ENCODE results near the gene MOGAT1.
"Not testable (repeated sequence)": the region's sequence is repeated elsewhere in the genome, so short reads cannot be mapped to it uniquely, and the experiment has no call there.

The MOGAT1 gene

GRCh38 chr2:222711315-222711940, 40.0 kb downstream of the MOGAT1 start:
- no peak for TF ChIP-seq CTCF (IDR thresholded peaks at IDR 0.05; ENCODE audit: low read depth, low read length)
- H3K4me1 ChIP-seq = no peaks in the 10 kb centered on the region
- DNase-seq = no peak
- no peaks in the 10 kb centered on the region for H3K9me3 ChIP-seq
- H3K4me3 ChIP-seq (ENCODE audit: low read depth, low read length) = no peak overlapping the region
- no peaks in the 10 kb centered on the region for H3K27me3 ChIP-seq
- H3K36me3 ChIP-seq = no peaks in the 10 kb centered on the region

- H3K4me1 ChIP-seq = no peaks in the 10 kb centered on the region
- no peak for TF ChIP-seq CTCF (IDR thresholded peaks at IDR 0.05; ENCODE audit: low read depth, low read length)
- H3K27me3 ChIP-seq = no peaks in the 10 kb centered on the region
- H3K4me3 ChIP-seq (ENCODE audit: low read depth, low read length) = no peak overlapping the region
- H3K36me3 ChIP-seq = no peaks in the 10 kb centered on the region
- no peak for DNase-seq
- no peaks in the 10 kb centered on the region for H3K9me3 ChIP-seq
Measured at GRCh38 chr2:222713002-222713401, 41.5 kb downstream of the MOGAT1 start.

- no peak for TF ChIP-seq CTCF (IDR thresholded peaks at IDR 0.05; ENCODE audit: low read depth, low read length)
- Histone ChIP-seq H3K27me3 (no peaks in the 10 kb centered on the region), H3K4me1 (no peaks in the 10 kb centered on the region), H3K9me3 (no peaks in the 10 kb centered on the region), H3K4me3 (ENCODE audit: low read depth, low read length) (no peak overlapping the region), H3K36me3 (no peaks in the 10 kb centered on the region)
- no peak for DNase-seq
Measured at GRCh38 chr2:222714361-222715241, 43.1 kb downstream of the MOGAT1 start.

- H3K4me3 ChIP-seq (ENCODE audit: low read depth, low read length) = no peak overlapping the region
- no peak for TF ChIP-seq CTCF (IDR thresholded peaks at IDR 0.05; ENCODE audit: low read depth, low read length)
- no peaks in the 10 kb centered on the region for H3K9me3 ChIP-seq
- H3K36me3 ChIP-seq = no peaks in the 10 kb centered on the region
- H3K27me3 ChIP-seq = no peaks in the 10 kb centered on the region
- no peaks in the 10 kb centered on the region for H3K4me1 ChIP-seq
- no peak for DNase-seq
Measured at GRCh38 chr2:222715742-222716141, 44.3 kb downstream of the MOGAT1 start.

- not testable (repeated sequence) for H3K4me3 ChIP-seq (ENCODE audit: low read depth, low read length); H3K27me3 ChIP-seq; H3K4me1 ChIP-seq; DNase-seq; H3K36me3 ChIP-seq; H3K9me3 ChIP-seq
Measured at GRCh38 chr2:222719787-222720186, 48.3 kb downstream of the MOGAT1 start.

GRCh38 chr2:222721597-222721996, 50.1 kb downstream of the MOGAT1 start:
- H3K4me3 ChIP-seq (ENCODE audit: low read depth, low read length); H3K36me3 ChIP-seq; H3K4me1 ChIP-seq; DNase-seq; H3K9me3 ChIP-seq; H3K27me3 ChIP-seq: not testable (repeated sequence)

GRCh38 chr2:222722327-222722946, 51.0 kb downstream of the MOGAT1 start:
- H3K4me3 ChIP-seq (ENCODE audit: low read depth, low read length) = no peak overlapping the region
- no peak for DNase-seq
- no peak for TF ChIP-seq CTCF (IDR thresholded peaks at IDR 0.05; ENCODE audit: low read depth, low read length)
- H3K9me3 ChIP-seq = no peaks in the 10 kb centered on the region
- no peaks in the 10 kb centered on the region for H3K4me1 ChIP-seq
- H3K27me3 ChIP-seq = no peaks in the 10 kb centered on the region
- H3K36me3 ChIP-seq = no peaks in the 10 kb centered on the region
